Activated T-helper 1 cell treated with Interleukin-2 at 50 U/mL for 16 hours (primary cell): ENCODE results near the gene DSCAML1.

Source experiments
- DNase-seq: peaks from one replicate; pipeline ENCODE4 v3.0.0-alpha.2; 2020; ENCODE audit warnings: low read depth

DSCAML1 gene

GRCh38 chr11:117633186-117633754, 163.7 kb downstream of the DSCAML1 start:
- no peak for DNase-seq

- DNase-seq, result no peak
Observed at GRCh38 chr11:117632306-117632705, 164.7 kb downstream of the DSCAML1 start.

GRCh38 chr11:117631336-117632140, 165.5 kb downstream of the DSCAML1 start:
- no peak for DNase-seq

- no peak for DNase-seq
Observed at GRCh38 chr11:117629891-117630538, 167.0 kb downstream of the DSCAML1 start.

GRCh38 chr11:117629146-117629545, 167.9 kb downstream of the DSCAML1 start:
- no peak for DNase-seq

GRCh38 chr11:117627259-117627658, 169.8 kb downstream of the DSCAML1 start:
- no peak for DNase-seq

- no peak for DNase-seq
Observed at GRCh38 chr11:117626576-117626975, 170.4 kb downstream of the DSCAML1 start.

- DNase-seq, result no peak
Observed at GRCh38 chr11:117625237-117625636, 171.8 kb downstream of the DSCAML1 start.

GRCh38 chr11:117623831-117624271, 173.2 kb downstream of the DSCAML1 start:
- no peak for DNase-seq

- DNase-seq, result no peak
Observed at GRCh38 chr11:117621226-117621625, 175.8 kb downstream of the DSCAML1 start.

GRCh38 chr11:117620659-117621058, 176.4 kb downstream of the DSCAML1 start:
- no peak for DNase-seq

- DNase-seq, result no peak
Observed at GRCh38 chr11:117620086-117620485, 176.9 kb downstream of the DSCAML1 start.

GRCh38 chr11:117619661-117620060, 177.4 kb downstream of the DSCAML1 start:
- DNase-seq, result no peak

GRCh38 chr11:117618982-117619355, 178.0 kb downstream of the DSCAML1 start:
- no peak for DNase-seq

GRCh38 chr11:117618302-117618981, 178.6 kb downstream of the DSCAML1 start:
- no peak for DNase-seq

GRCh38 chr11:117616979-117617378, 180.0 kb downstream of the DSCAML1 start:
- DNase-seq, result no peak

- DNase-seq, result no peak
Observed at GRCh38 chr11:117614728-117615127, 182.3 kb downstream of the DSCAML1 start.

GRCh38 chr11:117613521-117613920, 183.5 kb downstream of the DSCAML1 start:
- DNase-seq, result no peak

- no peak for DNase-seq
Observed at GRCh38 chr11:117612177-117612576, 184.8 kb downstream of the DSCAML1 start.

GRCh38 chr11:117610901-117611300, 186.1 kb downstream of the DSCAML1 start:
- DNase-seq, result no peak

GRCh38 chr11:117610045-117610444, 187.0 kb downstream of the DSCAML1 start:
- no peak for DNase-seq

- DNase-seq, result no peak
Observed at GRCh38 chr11:117607449-117607848, 189.6 kb downstream of the DSCAML1 start.

- DNase-seq, result no peak
Observed at GRCh38 chr11:117606790-117607189, 190.2 kb downstream of the DSCAML1 start.
